ENCODE measurements around the gene OSM.
"Not testable (repeated sequence)": the region's sequence is repeated elsewhere in the genome, so short reads cannot be mapped to it uniquely, and the experiment has no call there.

DNA sequence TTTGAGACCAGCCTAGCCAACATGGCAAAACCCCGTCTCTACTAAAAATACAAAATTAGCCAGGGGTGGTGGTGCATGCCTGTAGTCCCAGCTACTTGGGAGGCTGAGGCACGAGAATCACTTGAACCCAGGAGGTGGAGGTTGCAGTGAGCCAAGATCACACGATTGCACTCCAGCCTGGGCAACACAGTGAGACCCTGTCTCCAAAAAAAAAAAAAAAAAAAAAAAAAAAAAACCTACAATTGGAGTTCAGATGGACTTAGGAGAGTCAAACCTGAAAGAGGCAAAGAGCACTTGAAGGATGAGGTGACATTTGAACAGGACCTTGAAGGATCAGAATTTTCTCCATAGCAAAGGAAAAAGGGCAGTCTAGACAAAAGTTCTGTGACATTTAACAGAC, 32.3 kb downstream of the OSM start:
- TF ChIP-seq, protein P1, sequence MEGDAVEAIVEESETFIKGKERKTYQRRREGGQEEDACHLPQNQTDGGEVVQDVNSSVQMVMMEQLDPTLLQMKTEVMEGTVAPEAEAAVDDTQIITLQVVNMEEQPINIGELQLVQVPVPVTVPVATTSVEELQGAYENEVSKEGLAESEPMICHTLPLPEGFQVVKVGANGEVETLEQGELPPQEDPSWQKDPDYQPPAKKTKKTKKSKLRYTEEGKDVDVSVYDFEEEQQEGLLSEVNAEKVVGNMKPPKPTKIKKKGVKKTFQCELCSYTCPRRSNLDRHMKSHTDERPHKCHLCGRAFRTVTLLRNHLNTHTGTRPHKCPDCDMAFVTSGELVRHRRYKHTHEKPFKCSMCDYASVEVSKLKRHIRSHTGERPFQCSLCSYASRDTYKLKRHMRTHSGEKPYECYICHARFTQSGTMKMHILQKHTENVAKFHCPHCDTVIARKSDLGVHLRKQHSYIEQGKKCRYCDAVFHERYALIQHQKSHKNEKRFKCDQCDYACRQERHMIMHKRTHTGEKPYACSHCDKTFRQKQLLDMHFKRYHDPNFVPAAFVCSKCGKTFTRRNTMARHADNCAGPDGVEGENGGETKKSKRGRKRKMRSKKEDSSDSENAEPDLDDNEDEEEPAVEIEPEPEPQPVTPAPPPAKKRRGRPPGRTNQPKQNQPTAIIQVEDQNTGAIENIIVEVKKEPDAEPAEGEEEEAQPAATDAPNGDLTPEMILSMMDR (IDR thresholded peaks at IDR 0.05): not testable (repeated sequence)
- TF ChIP-seq EP300, POLR2AphosphoS5, POLR2A (IDR thresholded peaks at IDR 0.05): not testable (repeated sequence)
